OCI-LY1 (cell line): ENCODE results near the gene SPRR1B.

Experiments
- H2AFZ ChIP-seq: fragments of 200-600 bp; sonication (generic), shearing (Covaris generic); 2 replicates; pipeline ENCODE4 v1.6.0; 2014; ENCODE audit warnings: antibody characterized with exemption, mild to moderate bottlenecking, low read length
- H3F3A ChIP-seq: fragments of 200-600 bp; sonication (generic), shearing (Covaris generic); 2 replicates; pipeline ENCODE4 v1.6.0; 2014; ENCODE audit warnings: mild to moderate bottlenecking, antibody characterized with exemption, low read length, moderate library complexity; ENCODE audit not compliant: insufficient read depth
- H3K27ac ChIP-seq: fragments of 200-600 bp; sonication (generic); 2 replicates; pipeline ENCODE4 v1.5.1; 2014; ENCODE audit warnings: low read length, mixed run types, mild to moderate bottlenecking, low read depth; ENCODE audit not compliant: poor library complexity, severe bottlenecking
- H3K27me3 ChIP-seq: fragments of 200-600 bp; sonication (generic); 2 replicates; pipeline ENCODE4 v1.6.0; 2014; ENCODE audit warnings: antibody characterized with exemption, mild to moderate bottlenecking, low read length, moderate library complexity; ENCODE audit not compliant: insufficient read depth
- H3K36me3 ChIP-seq: fragments of 200-600 bp; sonication (generic); 2 replicates; pipeline ENCODE4 v1.6.1; 2014; ENCODE audit warnings: mild to moderate bottlenecking, antibody characterized with exemption, low read length, moderate library complexity, mixed read lengths; ENCODE audit not compliant: insufficient read depth
- H3K4me1 ChIP-seq: fragments of 200-600 bp; sonication (generic); 2 replicates; pipeline ENCODE4 v1.5.1; 2014; ENCODE audit warnings: mild to moderate bottlenecking, low read length, moderate library complexity; ENCODE audit not compliant: insufficient read depth, severe bottlenecking
- H3K4me2 ChIP-seq: fragments of 200-600 bp; sonication (generic), shearing (Covaris generic); 2 replicates; pipeline ENCODE4 v1.6.1; 2014; ENCODE audit warnings: low read length
- H3K4me3 ChIP-seq: fragments of 200-600 bp; sonication (generic); 2 replicates; pipeline ENCODE4 v1.5.1; 2014; ENCODE audit warnings: low read length, low read depth, mild to moderate bottlenecking, mixed read lengths; ENCODE audit not compliant: poor library complexity, severe bottlenecking
- H3K79me2 ChIP-seq: fragments of 200-600 bp; shearing (Covaris generic); 2 replicates; pipeline ENCODE4 v1.6.1; 2016; ENCODE audit warnings: mixed run types, low read length, mixed read lengths; ENCODE audit not compliant: insufficient read depth
- H3K9ac ChIP-seq: fragments of 200-600 bp; sonication (generic), shearing (Covaris generic); 2 replicates; pipeline ENCODE4 v1.6.1; 2014; ENCODE audit warnings: mild to moderate bottlenecking, low read length, mixed read lengths
- H3K9me2 ChIP-seq: fragments of 200-600 bp; sonication (generic), shearing (Covaris generic); 2 replicates; pipeline ENCODE4 v1.6.1; 2014; ENCODE audit warnings: low read depth, mild to moderate bottlenecking, low read length, mixed read lengths
- H3K9me3 ChIP-seq: fragments of 200-600 bp; shearing (Covaris generic); 2 replicates; pipeline ENCODE4 v1.6.1; 2014; ENCODE audit warnings: low read length, mixed read lengths
- H4K20me1 ChIP-seq: fragments of 200-600 bp; sonication (generic), shearing (Covaris generic); 2 replicates; pipeline ENCODE4 v1.6.0; 2016; ENCODE audit warnings: mild to moderate bottlenecking, low read length; ENCODE audit not compliant: insufficient read depth
- CTCF ChIP-seq: fragments of 200-600 bp; sonication (generic), shearing (Covaris generic); IDR thresholded peaks from 2 replicates; pipeline ENCODE4 v1.5.1; 2017; ENCODE audit warnings: mild to moderate bottlenecking, antibody characterized with exemption, low read length, moderate library complexity, mixed read lengths
- EZH2 ChIP-seq: fragments of 200-600 bp; sonication (generic), shearing (Covaris generic); IDR thresholded peaks from 2 replicates; pipeline ENCODE4 v1.8.0; 2017; ENCODE audit warnings: borderline replicate concordance, mixed run types, mild to moderate bottlenecking, antibody characterized with exemption, low read length, moderate library complexity, mixed read lengths

Gene SPRR1B

GRCh38 chr1:152995842-152996241 lies 35.2 kb upstream of the SPRR1B start:
- no peak overlapping the region for H2AFZ ChIP-seq
- no peak for TF ChIP-seq EZH2
- no peak for TF ChIP-seq CTCF
- no peak overlapping the region for H3K27ac ChIP-seq
- H3K27me3 ChIP-seq = no peaks in the 10 kb centered on the region
- no peak overlapping the region for H3K4me3 ChIP-seq
- H4K20me1 ChIP-seq = no peaks in the 10 kb centered on the region
- no peaks in the 10 kb centered on the region for H3F3A ChIP-seq
- no peak overlapping the region for H3K4me2 ChIP-seq
- H3K9me2 ChIP-seq = no peaks in the 10 kb centered on the region
- H3K36me3 ChIP-seq = no peaks in the 10 kb centered on the region
- no peak overlapping the region for H3K9ac ChIP-seq
- H3K9me3 ChIP-seq = no peaks in the 10 kb centered on the region
- no peaks in the 10 kb centered on the region for H3K79me2 ChIP-seq
- no peaks in the 10 kb centered on the region for H3K4me1 ChIP-seq

- H3K9me3 ChIP-seq = no peaks in the 10 kb centered on the region
- H2AFZ ChIP-seq = no peak overlapping the region
- H3K27me3 ChIP-seq = no peaks in the 10 kb centered on the region
- no peak overlapping the region for H3K9ac ChIP-seq
- no peak overlapping the region for H3K4me3 ChIP-seq
- no peaks in the 10 kb centered on the region for H3F3A ChIP-seq
- no peak overlapping the region for H3K4me2 ChIP-seq
- no peaks in the 10 kb centered on the region for H3K4me1 ChIP-seq
- H3K27ac ChIP-seq = no peak overlapping the region
- H3K9me2 ChIP-seq = no peaks in the 10 kb centered on the region
- no peaks in the 10 kb centered on the region for H4K20me1 ChIP-seq
- no peaks in the 10 kb centered on the region for H3K79me2 ChIP-seq
- no peak for TF ChIP-seq EZH2
- no peak for TF ChIP-seq CTCF
- H3K36me3 ChIP-seq = no peaks in the 10 kb centered on the region
Observed at GRCh38 chr1:152996633-152997400, 34.2 kb upstream of the SPRR1B start.

GRCh38 chr1:152997901-152998300 lies 33.1 kb upstream of the SPRR1B start:
- Histone ChIP-seq H4K20me1 (no peaks in the 10 kb centered on the region), H3K4me3 (no peak overlapping the region), H3K9me2 (no peaks in the 10 kb centered on the region), H3K27me3 (no peaks in the 10 kb centered on the region), H2AFZ (no peak overlapping the region), H3K9ac (no peak overlapping the region), H3F3A (no peaks in the 10 kb centered on the region), H3K79me2 (no peaks in the 10 kb centered on the region), H3K36me3 (no peaks in the 10 kb centered on the region), H3K4me1 (no peaks in the 10 kb centered on the region), H3K9me3 (no peaks in the 10 kb centered on the region), H3K27ac (no peak overlapping the region), H3K4me2 (no peak overlapping the region)
- no peak for TF ChIP-seq EZH2
- no peak for TF ChIP-seq CTCF
